ENCODE measurements around the gene USP47.

- no peak for TF ChIP-seq CTCF (conservative IDR thresholded peaks at IDR 0.05; ENCODE audit: low read depth, low read length)
- no peak for TF ChIP-seq EZH2 (IDR thresholded peaks at IDR 0.05; ENCODE audit: low read length, unreplicated experiment)
- no peak for TF ChIP-seq EZH2phosphoT487 (IDR thresholded peaks at IDR 0.05; ENCODE audit: borderline replicate concordance, low read length)
Measured at GRCh38 chr11:11972730-11973341, 131.1 kb downstream of the USP47 start.

All from PC-3 (cell line).